GM12878 (cell line): ENCODE results near the gene INTS7. TPM values are rescaled to one million over a fixed set of nuclear protein-coding genes. Genes with fewer than 3 reads are reported as not detected.

Source experiments
- ATAC-seq: fragments of 200-7000 bp; cut with Tn5 transposase; 3 replicates; pipeline ENCODE4 v1.9.1; 2020; ENCODE audit warnings: mild to moderate bottlenecking, moderate library complexity
- BruUV-seq: library from RNA; stranded (reverse); fragments of 400-500 nt; replicated peaks from 2 replicates; lab custom pipeline; 2021; lab: Mats Ljungman, UMichigan
- CTCF ChIA-PET: fragments of 300-600 bp; sonication (Branson Sonifier 250); formaldehyde crosslinking; extraction: SDS; loops from one replicate; lab custom pipeline; 2021; ENCODE audit warnings: inconsistent platforms; lab: Yijun Ruan, JAX
- POLR2A ChIA-PET: fragments of 350-600 bp; formaldehyde crosslinking; extraction: SDS; loops from one replicate; lab custom pipeline; 2021; ENCODE audit warnings: inconsistent platforms; lab: Charles Lee
- RAD21 ChIA-PET: fragments of 300-600 bp; sonication (Branson Sonifier 250); formaldehyde crosslinking; loops from one replicate; lab custom pipeline; 2023; ENCODE audit warnings: antibody characterized with exemption; ENCODE audit not compliant: unreplicated experiment; lab: Charles Lee
- SMC1A ChIA-PET: fragments of 300-600 bp; sonication (Branson Sonifier 250); formaldehyde crosslinking; loops from one replicate; lab custom pipeline; 2023; ENCODE audit not compliant: unreplicated experiment, uncharacterized antibody; lab: Charles Lee
- DNase-seq: peaks from one replicate; pipeline ENCODE4 v3.0.0-alpha.2; 2011; ENCODE audit warnings: low read depth, low spot score
- FAIRE-seq: peaks from 3 replicates; lab custom pipeline; 2011; peaks lifted over from hg19 to GRCh38; lab: Jason Lieb, UNC
- H2AFZ ChIP-seq: 2 replicates; pipeline ENCODE4 v1.6.0; 2011; ENCODE audit warnings: low read depth, low read length, control low read depth; ENCODE audit not compliant: control insufficient read depth
- H3K27ac ChIP-seq: 2 replicates; pipeline ENCODE4 v1.5.1; 2011; ENCODE audit warnings: control low read depth; ENCODE audit not compliant: control insufficient read depth, insufficient read depth
- H3K27me3 ChIP-seq, 2 experiments: replicated peaks in 1 of 2; 2 replicates each; pipeline versions ENCODE4 v1.6.0 to v1.6.1; 2011; ENCODE audit warnings: low read length in 1 of 2; ENCODE audit not compliant: control insufficient read depth in 2 of 2, insufficient read depth in 2 of 2
- H3K36me3 ChIP-seq, 2 experiments: 2 replicates each; pipeline ENCODE4 v1.5.1; 2011; ENCODE audit warnings: low read length in 1 of 2; ENCODE audit not compliant: control insufficient read depth in 2 of 2, insufficient read depth in 2 of 2
- H3K4me1 ChIP-seq: 2 replicates; pipeline ENCODE4 v1.6.1; 2011; ENCODE audit warnings: mild to moderate bottlenecking, low read length, moderate library complexity, mixed read lengths; ENCODE audit not compliant: control insufficient read depth, insufficient read depth
- H3K4me2 ChIP-seq: 2 replicates; pipeline ENCODE4 v1.6.0; 2011; ENCODE audit warnings: control low read depth; ENCODE audit not compliant: control insufficient read depth, insufficient read depth
- H3K4me3 ChIP-seq: fragments of 200-600 bp; sonication (generic); 2 replicates; pipeline ENCODE4 v1.5.1; 2016
- H3K79me2 ChIP-seq: 2 replicates; pipeline ENCODE4 v1.6.0; 2011; ENCODE audit warnings: low read length; ENCODE audit not compliant: control insufficient read depth, insufficient read depth
- H3K9ac ChIP-seq: 2 replicates; pipeline ENCODE4 v1.8.0; 2011; ENCODE audit warnings: low read length, control low read depth, mixed read lengths; ENCODE audit not compliant: control insufficient read depth, insufficient read depth
- H3K9me3 ChIP-seq: replicated peaks from 3 replicates; pipeline ENCODE4 v1.5.1; 2011; ENCODE audit warnings: mild to moderate bottlenecking, low read length; ENCODE audit not compliant: control insufficient read depth, insufficient read depth
- H4K20me1 ChIP-seq: 2 replicates; pipeline ENCODE4 v1.6.0; 2011; ENCODE audit not compliant: control insufficient read depth, insufficient read depth
- ATF7 ChIP-seq: fragments of 450-650 bp; IDR thresholded peaks from 2 replicates; pipeline ENCODE4 v1.6.1; 2016; ENCODE audit warnings: low read depth, mild to moderate bottlenecking
- ELK1 ChIP-seq: IDR thresholded peaks from 2 replicates; pipeline ENCODE4 v1.6.1; 2012; ENCODE audit warnings: low read depth, low read length, improper control_type of control experiment
- EP300 ChIP-seq, 2 experiments: fragments of 150-350 bp in 1 of 2; IDR thresholded peaks; 2 replicates each; pipeline ENCODE4 v1.6.1; 2011 to 2012; ENCODE audit warnings: low read depth in 2 of 2, low read length in 2 of 2, borderline replicate concordance in 1 of 2, improper control_type of control experiment in 1 of 2, inconsistent platforms in 1 of 2; ENCODE audit not compliant: control insufficient read depth in 1 of 2
- FOS ChIP-seq: IDR thresholded peaks from 3 replicates; pipeline ENCODE4 v1.6.1; 2011; ENCODE audit warnings: borderline replicate concordance; ENCODE audit not compliant: insufficient read length; ENCODE audit errors: extremely low read depth
- FOXM1 ChIP-seq: IDR thresholded peaks from 2 replicates; pipeline ENCODE4 v1.6.1; 2012; ENCODE audit warnings: low read depth, mild to moderate bottlenecking, inconsistent platforms, low read length, moderate library complexity
- IKZF2 ChIP-seq, 2 experiments: fragments of 450-650 bp; IDR thresholded peaks; 2 replicates each; pipeline ENCODE4 v1.6.1; 2017; ENCODE audit warnings: mild to moderate bottlenecking in 2 of 2, moderate library complexity in 2 of 2
- KAT2A ChIP-seq: conservative IDR thresholded peaks from 2 replicates; pipeline ENCODE4 v1.6.1; 2011; ENCODE audit warnings: low read depth, low read length; ENCODE audit not compliant: control insufficient read depth
- MEF2A ChIP-seq: IDR thresholded peaks from 2 replicates; pipeline ENCODE4 v1.6.1; 2011; ENCODE audit warnings: low read depth, mild to moderate bottlenecking, low read length, moderate library complexity; ENCODE audit not compliant: insufficient read depth
- NR2F1 ChIP-seq: fragments of 450-650 bp; conservative IDR thresholded peaks from 2 replicates; pipeline ENCODE4 v1.6.1; 2017; ENCODE audit warnings: mild to moderate bottlenecking
- PKNOX1 ChIP-seq: fragments of 450-650 bp; IDR thresholded peaks from 2 replicates; pipeline ENCODE4 v1.6.1; 2016; ENCODE audit warnings: mild to moderate bottlenecking
- RAD21 ChIP-seq: IDR thresholded peaks from 2 replicates; pipeline ENCODE4 v1.6.1; 2011; ENCODE audit warnings: mild to moderate bottlenecking, low read depth, low read length, moderate library complexity; ENCODE audit not compliant: insufficient read depth
- RFX5 ChIP-seq: IDR thresholded peaks from 2 replicates; pipeline ENCODE4 v1.6.1; 2011; ENCODE audit warnings: low read depth, low read length, improper control_type of control experiment
- ZNF24 ChIP-seq: fragments of 450-650 bp; IDR thresholded peaks from 2 replicates; pipeline ENCODE4 v1.6.1; 2017; ENCODE audit warnings: antibody characterized with exemption, mild to moderate bottlenecking
- WGBS: methylation state at CpG from one replicate; pipeline ENCODE4 v1.1.6; 2016; ENCODE audit warnings: low lambda C conversion rate; ENCODE audit not compliant: insufficient replicate concordance, insufficient coverage; ENCODE audit errors: missing lambda C conversion rate; 5-methylcytosine and 5-hydroxymethylcytosine counted together
- in situ Hi-C: fragments of 300-500 bp; cut with MboI; formaldehyde crosslinking; loops from 9 replicates; pipeline ENCODE4 v1.14.3; 2018; ENCODE audit warnings: mixed read lengths
- intact Hi-C: fragments of 100-400 bp; cut with micrococcal nuclease; formaldehyde crosslinking; loops from one replicate; pipeline ENCODE4 v1.14.2; 2022; ENCODE audit not compliant: unreplicated experiment
- polyA plus RNA-seq, 11 experiments: library from polyadenylated mRNA; depleted of rRNA in 4 of 11; unstranded in 6 of 11; stranded (reverse) in 5 of 11; fragments of >200 nt; fragmentation: Nextera tagmentation in 4 of 11; fragmentation: Illumina TruSeq in 1 of 11; extraction: Ambion mirVana in 4 of 11; extraction: Trizol in 1 of 11; gene quantifications; 1 replicate in 1 of 11; 2 replicates in 10 of 11; pipeline versions ENCODE4 v1.2.1 to v1.2.3, GENCODE V29; 2011 to 2016; ENCODE audit warnings: inconsistent platforms in 2 of 11, missing spikeins in 2 of 11, low read depth in 1 of 11
- total RNA-seq, 4 experiments: library from RNA; depleted of rRNA in 3 of 4; stranded (reverse); fragments of >200 nt in 3 of 4; fragmentation: Illumina TruSeq in 1 of 4; extraction: Trizol in 1 of 4; gene quantifications; 2 replicates each; pipeline versions ENCODE4 v1.2.1 to v1.2.3, GENCODE V29; 2013 to 2021
- TF ChIP-seq, protein P1 (sequence below): fragments of 450-650 bp; IDR thresholded peaks from 2 replicates; pipeline ENCODE4 v1.6.1; 2016; ENCODE audit warnings: mild to moderate bottlenecking

INTS7 gene
- total and polyA plus RNA-seq, 10 of the 15 experiments (the other 5 are each of a cell fraction or from before 2014, with no cell fraction given): 17.1 to 49.1 (median 26.8) TPM

DNA sequence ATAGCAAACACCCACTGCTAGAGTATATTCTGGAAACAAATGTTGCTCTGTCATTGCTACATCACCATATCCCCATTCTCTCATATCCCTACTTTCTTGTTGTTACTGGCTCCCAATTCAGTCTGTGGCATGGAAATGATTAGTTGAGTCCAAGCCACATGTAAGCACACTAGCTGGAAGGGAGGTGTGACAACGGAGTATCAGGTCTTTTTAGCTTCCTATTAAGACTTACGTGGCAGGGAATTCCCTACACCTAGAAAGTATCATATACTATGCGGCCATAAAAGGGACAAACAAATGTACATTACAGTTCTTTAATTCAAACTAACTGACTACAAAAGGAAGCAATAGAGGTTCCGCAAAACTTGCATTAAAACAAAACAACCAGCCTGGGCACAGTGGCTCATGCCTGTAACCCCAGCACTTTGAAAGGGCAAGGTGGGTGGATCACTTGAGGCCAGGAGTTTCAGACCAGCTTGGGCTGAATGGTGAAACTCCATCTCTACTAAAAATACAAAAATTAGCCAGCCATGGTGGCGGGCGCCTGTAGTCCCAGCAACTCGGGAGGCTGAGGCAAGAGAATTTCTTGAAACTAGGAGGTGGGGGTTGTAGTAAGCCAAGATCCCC is 48.6 kb downstream of the INTS7 start (continued):
- TF ChIP-seq, protein P1, sequence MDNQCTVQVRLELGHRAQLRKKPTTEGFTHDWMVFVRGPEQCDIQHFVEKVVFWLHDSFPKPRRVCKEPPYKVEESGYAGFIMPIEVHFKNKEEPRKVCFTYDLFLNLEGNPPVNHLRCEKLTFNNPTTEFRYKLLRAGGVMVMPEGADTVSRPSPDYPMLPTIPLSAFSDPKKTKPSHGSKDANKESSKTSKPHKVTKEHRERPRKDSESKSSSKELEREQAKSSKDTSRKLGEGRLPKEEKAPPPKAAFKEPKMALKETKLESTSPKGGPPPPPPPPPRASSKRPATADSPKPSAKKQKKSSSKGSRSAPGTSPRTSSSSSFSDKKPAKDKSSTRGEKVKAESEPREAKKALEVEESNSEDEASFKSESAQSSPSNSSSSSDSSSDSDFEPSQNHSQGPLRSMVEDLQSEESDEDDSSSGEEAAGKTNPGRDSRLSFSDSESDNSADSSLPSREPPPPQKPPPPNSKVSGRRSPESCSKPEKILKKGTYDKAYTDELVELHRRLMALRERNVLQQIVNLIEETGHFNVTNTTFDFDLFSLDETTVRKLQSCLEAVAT: 0 out of 2 replicates have a peak, but pooled peaks have one; percentile 30
- TF ChIP-seq KAT2A: no peak

DNA sequence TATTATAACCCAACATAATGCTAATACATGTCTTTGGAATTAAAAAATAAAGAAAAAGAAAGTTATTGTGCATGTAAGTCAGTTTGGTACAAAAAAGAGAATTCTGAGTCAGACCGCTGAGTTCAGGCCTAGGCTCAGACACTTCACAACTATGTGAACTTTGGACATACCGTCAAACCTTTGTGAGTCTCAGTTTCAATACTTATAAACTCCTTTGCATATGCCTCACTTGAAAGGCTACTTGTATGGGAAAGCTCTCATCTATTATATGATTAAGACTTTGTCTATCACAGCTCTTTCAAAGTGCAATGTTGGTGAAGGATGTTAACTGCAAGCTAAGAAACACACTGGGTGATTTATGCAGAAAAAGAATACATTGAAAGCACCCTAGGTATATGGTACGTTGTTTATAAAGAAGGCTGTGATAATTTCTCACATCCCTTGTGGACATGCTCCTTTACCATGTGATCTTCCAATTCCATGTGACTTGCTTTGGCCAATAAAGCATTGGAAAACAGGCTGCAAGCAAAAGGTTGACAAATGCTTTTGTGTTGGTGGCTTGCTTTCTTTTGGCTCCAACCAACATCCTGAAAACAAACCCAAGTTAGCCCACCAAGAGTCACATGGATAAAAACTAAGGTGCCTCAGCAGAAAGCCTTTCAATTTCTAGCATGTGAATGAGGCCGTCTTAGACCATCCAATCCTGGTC is 49.6 kb downstream of the INTS7 start:
- 24% methylated on average over 4 of the region's 4 CpGs for WGBS
- Histone ChIP-seq H3K36me3 (peaks cover 0 to 23% of the 10 kb centered on the region in 2 experiments), H3K27me3 (no peaks in the 10 kb centered on the region), H3K9ac (no peak overlapping the region), H2AFZ (peak overlapping the region; percentile 22), H3K79me2 (no peaks in the 10 kb centered on the region), H4K20me1 (no peaks in the 10 kb centered on the region), H3K27ac (peak overlapping the region; percentile 88), H3K4me3 (no peak overlapping the region), H3K9me3 (no peaks in the 10 kb centered on the region; the same call in 1 of the 3 replicates), H3K4me1 (peaks cover 16% of the 10 kb centered on the region), H3K4me2 (peak overlapping the region; percentile 27; the same call in 1 of the 2 replicates)
- peak; percentile 82 for DNase-seq
- in situ Hi-C loops (no loop called here), intact Hi-C loops (loop anchor here (5.0 kb wide), 2 partner anchors 48 to 288 kb away; no protein-coding TSS in a partner anchor)
- POLR2A ChIA-PET: interaction anchor here (0.6 to 4.8 kb wide), 12 partner anchors 8 to 1624 kb away, joined by 3 to 38 read pairs (median 4); no protein-coding TSS in a partner anchor
- CTCF ChIA-PET: interaction anchor here (0.6 to 4.2 kb wide), 11 partner anchors 27 to 470 kb away, joined by 3 to 32 read pairs (median 4); partner anchors contain the start of genes DTL and INTS7
- RAD21 ChIA-PET: interaction anchor here (0.6 to 3.8 kb wide), 15 partner anchors 9 to 309 kb away, joined by 3 to 57 read pairs (median 8); partner anchors contain the start of genes DTL and INTS7
- FAIRE-seq: peak; percentile 85
- BruUV-seq: no TSS peak
- SMC1A ChIA-PET: interaction anchor here (0.6 to 3.9 kb wide), 29 partner anchors 8 to 310 kb away, joined by 3 to 53 read pairs (median 4); partner anchors contain the start of genes DTL, INTS7 and NEK2
- ATAC-seq: peak; percentile 99
- peak; percentile 21 to 37; a peak in 2 of 4 replicates for TF ChIP-seq IKZF2 (IDR thresholded peaks at IDR 0.05)
- 0 out of 2 replicates have a peak, but pooled peaks have one; percentile 30 for TF ChIP-seq NR2F1
- TF ChIP-seq ZNF24: 0 out of 2 replicates have a peak, but pooled peaks have one; percentile 10
- TF ChIP-seq ELK1: no peak
- peak; percentile 50 for TF ChIP-seq ATF7
- TF ChIP-seq FOXM1: 0 out of 2 replicates have a peak, but pooled peaks have one; percentile 17
- no peak for TF ChIP-seq RFX5
- peak in 1 of 2 experiments; percentile 52; a peak in 1 of 4 replicates for TF ChIP-seq EP300 (IDR thresholded peaks at IDR 0.05; ENCODE audit: borderline replicate concordance in 1 of 2, control insufficient read depth in 1 of 2, low read depth in 2 of 2, low read length in 2 of 2)
- no peak for TF ChIP-seq MEF2A
- no peak for TF ChIP-seq RAD21
- no peak for TF ChIP-seq FOS
- TF ChIP-seq PKNOX1: peak; percentile 25; the same call in 1 of the 2 replicates
